WERI-Rb-1 (cell line): ENCODE results near the gene TSPAN18.

Experiments used
- DNase-seq: peaks from one replicate; pipeline ENCODE4 v3.0.0-alpha.2; 2020
- H3K27ac ChIP-seq: fragments of 250-450 bp; sonication (Bioruptor Pico); 2 replicates; pipeline ENCODE4 v1.5.1; 2020; ENCODE audit warnings: mild to moderate bottlenecking, moderate library complexity
- H3K27me3 ChIP-seq: fragments of 250-450 bp; sonication (Bioruptor Pico); 2 replicates; pipeline ENCODE4 v1.5.1; 2021; ENCODE audit warnings: mild to moderate bottlenecking, low read depth, moderate library complexity; ENCODE audit not compliant: insufficient read depth, severe bottlenecking
- H3K36me3 ChIP-seq: fragments of 250-450 bp; sonication (Bioruptor Pico); 2 replicates; pipeline ENCODE4 v1.5.1; 2020; ENCODE audit warnings: mild to moderate bottlenecking, moderate library complexity
- H3K4me3 ChIP-seq: 2 replicates; pipeline ENCODE4 v1.5.1; 2011; ENCODE audit warnings: low read depth, mild to moderate bottlenecking, control low read depth, low read length
- H3K9me3 ChIP-seq: fragments of 250-450 bp; sonication (Bioruptor Pico); 2 replicates; pipeline ENCODE4 v1.5.1; 2021; ENCODE audit warnings: mild to moderate bottlenecking, moderate library complexity; ENCODE audit not compliant: severe bottlenecking
- TF ChIP-seq, protein P1 (sequence below): IDR thresholded peaks from 2 replicates; pipeline ENCODE4 v1.5.1; 2011; ENCODE audit warnings: low read depth, mild to moderate bottlenecking, control low read depth, inconsistent platforms, low read length

TSPAN18 gene

DNA sequence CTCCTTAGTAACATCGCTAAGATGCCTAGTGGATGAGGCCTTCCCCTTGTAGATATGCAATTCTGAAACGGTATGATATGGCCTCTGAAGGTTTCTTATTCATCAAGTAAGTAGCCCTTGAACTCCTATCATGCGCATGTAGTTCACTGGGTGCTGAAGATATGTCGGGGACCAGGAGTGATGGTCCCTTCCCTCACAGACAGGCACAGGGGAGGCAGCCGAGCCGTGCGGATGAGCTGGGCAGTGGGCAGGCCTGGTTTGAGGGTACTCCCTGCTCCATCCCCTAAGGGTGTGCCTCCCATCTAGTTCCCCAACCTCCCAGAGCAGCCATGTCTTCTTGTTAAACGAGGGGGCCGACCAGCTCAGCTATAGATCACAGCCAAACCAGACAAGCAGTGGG, 183.8 kb downstream of the TSPAN18 start:
- no peak overlapping the region for H3K4me3 ChIP-seq
- no peaks in the 10 kb centered on the region for H3K9me3 ChIP-seq
- H3K27me3 ChIP-seq, result no peaks in the 10 kb centered on the region
- H3K36me3 ChIP-seq, result peaks cover 8% of the 10 kb centered on the region; the same call in 1 of the 2 replicates
- DNase-seq, result no peak
- TF ChIP-seq, protein P1, sequence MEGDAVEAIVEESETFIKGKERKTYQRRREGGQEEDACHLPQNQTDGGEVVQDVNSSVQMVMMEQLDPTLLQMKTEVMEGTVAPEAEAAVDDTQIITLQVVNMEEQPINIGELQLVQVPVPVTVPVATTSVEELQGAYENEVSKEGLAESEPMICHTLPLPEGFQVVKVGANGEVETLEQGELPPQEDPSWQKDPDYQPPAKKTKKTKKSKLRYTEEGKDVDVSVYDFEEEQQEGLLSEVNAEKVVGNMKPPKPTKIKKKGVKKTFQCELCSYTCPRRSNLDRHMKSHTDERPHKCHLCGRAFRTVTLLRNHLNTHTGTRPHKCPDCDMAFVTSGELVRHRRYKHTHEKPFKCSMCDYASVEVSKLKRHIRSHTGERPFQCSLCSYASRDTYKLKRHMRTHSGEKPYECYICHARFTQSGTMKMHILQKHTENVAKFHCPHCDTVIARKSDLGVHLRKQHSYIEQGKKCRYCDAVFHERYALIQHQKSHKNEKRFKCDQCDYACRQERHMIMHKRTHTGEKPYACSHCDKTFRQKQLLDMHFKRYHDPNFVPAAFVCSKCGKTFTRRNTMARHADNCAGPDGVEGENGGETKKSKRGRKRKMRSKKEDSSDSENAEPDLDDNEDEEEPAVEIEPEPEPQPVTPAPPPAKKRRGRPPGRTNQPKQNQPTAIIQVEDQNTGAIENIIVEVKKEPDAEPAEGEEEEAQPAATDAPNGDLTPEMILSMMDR, result no peak
- H3K27ac ChIP-seq, result no peak overlapping the region

DNA sequence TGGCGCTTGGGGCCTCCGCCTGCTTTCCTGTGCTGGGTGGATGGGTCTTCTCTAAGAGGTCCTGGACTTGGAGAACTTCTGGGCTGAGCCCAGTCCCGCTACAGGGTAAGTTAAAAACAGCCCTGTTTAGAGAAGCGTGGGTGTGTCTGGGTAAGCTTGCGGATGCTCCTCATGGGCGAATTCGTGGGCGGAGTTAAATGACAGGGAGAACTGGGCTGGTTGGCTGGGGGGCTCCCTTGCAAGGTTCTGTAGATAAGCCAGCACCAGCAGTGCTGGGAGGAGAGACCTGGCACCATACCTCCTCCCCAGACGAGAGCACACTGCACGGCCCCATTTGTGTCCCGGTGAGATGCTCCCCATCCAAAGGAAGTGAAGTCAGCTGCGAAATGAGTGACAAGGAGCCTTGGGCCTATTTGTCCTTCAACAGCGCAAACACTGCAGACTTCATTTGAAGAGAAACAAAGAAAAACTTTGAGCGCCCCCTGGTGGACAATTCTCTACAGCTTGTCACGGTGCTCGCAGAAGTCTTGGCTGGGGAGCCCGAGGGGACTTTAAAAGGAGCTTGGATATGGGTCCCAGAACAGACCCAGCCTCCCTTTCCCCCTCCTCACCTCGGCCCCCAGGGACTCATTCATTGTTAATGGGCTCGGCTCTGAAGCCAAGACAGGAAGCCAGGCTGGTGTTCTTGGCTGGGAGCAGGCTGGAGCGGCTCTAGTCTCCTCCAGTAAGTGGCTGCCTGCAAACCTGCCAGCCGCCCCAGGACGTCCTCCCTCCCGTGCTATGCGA, 184.5 kb downstream of the TSPAN18 start:
- H3K9me3 ChIP-seq, result no peaks in the 10 kb centered on the region
- H3K36me3 ChIP-seq, result peaks cover 8% of the 10 kb centered on the region; the same call in 1 of the 2 replicates
- no peak overlapping the region for H3K4me3 ChIP-seq
- peak; percentile 89 for DNase-seq
- TF ChIP-seq, protein P1, result peak; percentile 68
- peak overlapping the region; percentile 26; the same call in 1 of the 2 replicates for H3K27ac ChIP-seq
- H3K27me3 ChIP-seq, result no peaks in the 10 kb centered on the region

DNA sequence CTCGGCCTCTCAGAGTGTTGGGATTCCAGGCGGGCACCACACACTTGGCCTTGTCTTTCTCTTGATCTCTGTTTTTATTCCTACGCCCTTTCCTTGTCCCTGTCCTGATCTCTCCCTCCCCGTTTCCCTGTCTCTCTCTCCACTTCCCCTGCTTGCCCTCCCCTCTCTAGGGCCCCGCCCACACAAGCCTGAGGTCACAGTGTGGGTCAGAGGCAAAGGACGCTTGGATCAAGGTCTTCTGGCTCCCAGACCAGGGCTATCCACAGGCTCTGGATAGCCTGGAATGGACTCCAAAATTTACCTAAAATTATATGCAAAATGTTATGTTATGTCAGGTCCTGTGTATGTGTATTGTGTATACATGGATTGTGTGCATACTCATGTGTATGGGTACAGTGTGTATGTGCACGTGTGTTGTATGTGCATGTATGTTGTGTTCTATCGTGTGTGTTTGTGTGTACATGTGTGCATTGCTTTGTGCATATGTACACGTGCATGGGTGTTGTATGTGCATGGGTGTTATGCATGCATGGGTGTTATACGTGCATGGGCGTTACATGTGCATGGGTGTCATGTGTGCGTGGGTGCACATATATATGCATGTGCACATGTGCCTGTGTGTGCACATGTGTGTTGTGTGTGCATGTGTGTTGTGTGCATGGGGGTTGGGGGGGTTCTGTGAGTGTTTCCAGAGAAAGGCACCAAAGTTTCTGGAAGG, 185.7 kb downstream of the TSPAN18 start:
- Histone ChIP-seq H3K4me3 (no peak overlapping the region), H3K27ac (no peak overlapping the region), H3K36me3 (peaks cover 8% of the 10 kb centered on the region; the same call in 1 of the 2 replicates), H3K27me3 (no peaks in the 10 kb centered on the region), H3K9me3 (no peaks in the 10 kb centered on the region)
- DNase-seq, result no peak
- TF ChIP-seq, protein P1, result no peak

DNA sequence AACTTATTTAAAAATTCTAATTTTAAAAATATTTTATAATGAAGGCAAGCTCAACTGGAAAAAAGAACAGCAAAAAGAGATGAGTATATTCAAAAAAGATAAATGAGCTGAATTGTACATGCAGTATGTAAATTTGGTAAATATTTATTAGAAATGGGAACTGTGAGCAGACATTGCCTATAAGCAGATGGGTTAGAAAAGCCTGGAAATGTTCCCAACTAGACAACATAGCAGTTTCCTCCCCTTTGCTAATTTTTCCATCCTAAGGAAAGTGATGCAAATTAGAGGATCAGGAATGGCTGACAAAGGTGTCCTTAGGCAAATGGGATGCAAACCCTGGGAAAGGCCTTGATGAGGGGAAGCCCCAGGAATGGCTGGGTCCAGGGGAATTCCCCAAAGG, 186.7 kb downstream of the TSPAN18 start:
- H3K4me3 ChIP-seq, result no peak overlapping the region

DNA sequence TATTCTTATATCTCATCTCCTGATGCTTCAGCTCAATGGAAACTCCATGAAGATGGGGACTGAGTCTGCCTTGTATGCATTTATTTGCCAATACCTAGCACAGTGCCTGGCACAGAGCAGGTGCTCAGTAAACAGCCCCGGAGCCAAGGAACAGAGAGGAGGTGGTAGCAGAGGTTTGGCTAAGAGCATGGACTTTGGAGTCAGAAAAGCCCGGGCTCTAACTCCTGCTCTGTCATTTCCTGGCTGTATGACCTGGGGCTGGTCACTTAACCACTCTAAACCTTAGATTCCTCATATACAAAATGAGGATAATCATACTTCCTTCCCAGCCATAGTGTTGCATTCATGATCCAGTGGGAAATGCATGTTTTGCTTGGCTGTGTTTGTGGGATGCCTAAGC, 187.3 kb downstream of the TSPAN18 start:
- Histone ChIP-seq H3K27me3 (no peaks in the 10 kb centered on the region), H3K27ac (no peak overlapping the region), H3K36me3 (peaks cover 8% of the 10 kb centered on the region; the same call in 1 of the 2 replicates), H3K4me3 (no peak overlapping the region), H3K9me3 (no peaks in the 10 kb centered on the region)
- no peak for DNase-seq
- TF ChIP-seq, protein P1, result no peak

More for the DNA sequence above, 186.7 kb downstream of the TSPAN18 start:
- TF ChIP-seq, protein P1, result no peak
- Histone ChIP-seq H3K36me3 (peaks cover 8% of the 10 kb centered on the region; the same call in 1 of the 2 replicates), H3K27ac (no peak overlapping the region), H3K27me3 (no peaks in the 10 kb centered on the region), H3K9me3 (no peaks in the 10 kb centered on the region)
- no peak for DNase-seq
